Right lobe of liver (tissue), 4 donors: Measurements from ENCODE around the gene ADGRL3.

Source experiments
- CTCF ChIP-seq, 4 donors: fragments of 200-600 bp in 3 of 4; fragments of 450-650 bp in 1 of 4; IDR thresholded peaks; one replicate each; pipeline versions ENCODE4 v1.5.1 to v1.8.0; 2016 to 2022; ENCODE audit warnings: antibody characterized with exemption in 4 of 4, mild to moderate bottlenecking in 2 of 4
- POLR2A ChIP-seq: fragments of 450-650 bp; IDR thresholded peaks from one replicate; pipeline ENCODE4 v1.6.1; 2017; ENCODE audit warnings: antibody characterized with exemption, mild to moderate bottlenecking
- donor health status: DM: no; HTN: no; CAD: no.
- donor health status: DM: no; HTN: no; CAD: no.
- donor health status: DM: no; HTN: yes; CAD: no.

- TF ChIP-seq CTCF (IDR thresholded peaks at IDR 0.05) (no peak), POLR2A (no peak)
Observed at GRCh38 chr4:61723492-61723891, 523.4 kb downstream of the ADGRL3 start.
